ENCODE data around the gene C19orf25. TPM values are rescaled to one million over a fixed set of nuclear protein-coding genes. Genes with fewer than 3 reads are reported as not detected.

C19orf25 gene
- polyA plus RNA-seq, 1 of the 3 experiments (the other 2 are of a cell fraction), result 25.3 TPM

GRCh38 chr19:1505991-1506881 lies 27.2 kb upstream of the C19orf25 start:
- no peak overlapping the region for H3K4me3 ChIP-seq (ENCODE audit: low read depth in 2 of 2, low read length in 1 of 2)
- no peaks in the 10 kb centered on the region for H4K20me1 ChIP-seq (ENCODE audit: insufficient read depth)
- no peaks in the 10 kb centered on the region for H3K9me3 ChIP-seq
- ChIA-PET POLR2A (no interaction called here), CTCF (interaction anchor here (1.1 to 1.2 kb wide), 2 partner anchors 15 to 282 kb away, joined by 3 read pairs; partner anchors contain the start of gene REEP6)
- no peaks in the 10 kb centered on the region for H3K9me2 ChIP-seq
- H2AFZ ChIP-seq (ENCODE audit: low read depth), result no peak overlapping the region
- no peaks in the 10 kb centered on the region for H3K36me3 ChIP-seq (replicated peaks in 1 of 2; ENCODE audit: control insufficient read depth in 1 of 2, insufficient read depth in 2 of 2, low read length in 1 of 2)
- no peaks in the 10 kb centered on the region for H3K79me2 ChIP-seq (ENCODE audit: insufficient read depth)
- H3F3A ChIP-seq (replicated peaks; ENCODE audit: insufficient read depth), result peaks cover 14% of the 10 kb centered on the region
- H3K4me2 ChIP-seq, result no peak overlapping the region
- TF ChIP-seq EP300 (IDR thresholded peaks at IDR 0.05; ENCODE audit: borderline replicate concordance in 1 of 2, low read depth in 1 of 2, low read length in 1 of 2) (no peak), FOXJ3 (CRISPR knock-in tag; IDR thresholded peaks at IDR 0.05) (no peak), YY1 (IDR thresholded peaks at IDR 0.05; ENCODE audit: low read depth) (no peak), TAF1 (IDR thresholded peaks at IDR 0.05; ENCODE audit: borderline replicate concordance, low read depth, low read length) (no peak), POLR2AphosphoS5 (IDR thresholded peaks at IDR 0.05; ENCODE audit: low read depth, low read length) (no peak), USF2 (IDR thresholded peaks at IDR 0.05; ENCODE audit: borderline replicate concordance, low read depth, low read length) (no peak), NFIC (IDR thresholded peaks at IDR 0.05; ENCODE audit: borderline replicate concordance) (no peak)
- H3K27me3 ChIP-seq (ENCODE audit: insufficient read depth), result 0 out of 2 replicates have a peak, but pooled peaks cover 5% of the 10 kb centered on the region
- H3K27ac ChIP-seq (ENCODE audit: low read depth in 2 of 2, low read length in 1 of 2), result no peak overlapping the region
- no peak for DNase-seq
- H3K4me1 ChIP-seq (ENCODE audit: control insufficient read depth in 1 of 2, insufficient read depth in 2 of 2, low read depth in 1 of 2, low read length in 1 of 2), result peaks cover 5 to 15% of the 10 kb centered on the region in 2 experiments; a peak in 2 of 4 replicates
- WGBS (ENCODE audit: low lambda C conversion rate), result 84% methylated on average over 24 of the region's 45 CpGs
- no peak overlapping the region for H3K9ac ChIP-seq

DNA sequence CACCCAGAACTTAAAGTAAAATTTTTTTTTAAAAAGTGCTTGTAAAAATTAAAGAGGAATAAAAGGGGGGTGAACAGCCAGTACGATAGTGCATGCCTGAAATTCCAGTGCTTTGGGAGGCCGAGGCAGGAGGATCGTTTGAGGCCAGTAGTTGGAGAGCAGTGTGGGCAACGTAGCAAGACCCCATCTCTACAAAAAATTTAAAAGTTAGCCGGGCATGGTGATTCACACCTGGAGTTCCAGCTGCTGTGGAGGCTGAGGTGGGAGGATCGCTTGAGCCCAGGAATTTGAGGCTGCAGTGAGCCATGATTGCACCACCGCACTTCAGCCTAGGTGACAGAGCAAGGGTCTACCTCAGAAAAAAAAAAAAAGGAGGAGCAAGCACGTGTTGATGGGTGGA lies 26.0 kb upstream of the C19orf25 start:
- Histone ChIP-seq H3K27ac (ENCODE audit: low read depth in 2 of 2, low read length in 1 of 2) (no peak overlapping the region), H2AFZ (ENCODE audit: low read depth) (no peak overlapping the region), H3K79me2 (ENCODE audit: insufficient read depth) (no peaks in the 10 kb centered on the region), H3K9me3 (no peaks in the 10 kb centered on the region), H3K9me2 (no peaks in the 10 kb centered on the region), H3K9ac (no peak overlapping the region), H3K4me1 (ENCODE audit: control insufficient read depth in 1 of 2, insufficient read depth in 2 of 2, low read depth in 1 of 2, low read length in 1 of 2) (peaks cover 5 to 15% of the 10 kb centered on the region in 2 experiments; a peak in 2 of 4 replicates), H3K27me3 (ENCODE audit: insufficient read depth) (0 out of 2 replicates have a peak, but pooled peaks cover 5% of the 10 kb centered on the region), H3K4me3 (ENCODE audit: low read depth in 2 of 2, low read length in 1 of 2) (no peak overlapping the region), H3K36me3 (replicated peaks in 1 of 2; ENCODE audit: control insufficient read depth in 1 of 2, insufficient read depth in 2 of 2, low read length in 1 of 2) (no peaks in the 10 kb centered on the region), H3F3A (replicated peaks; ENCODE audit: insufficient read depth) (peaks cover 16% of the 10 kb centered on the region), H4K20me1 (ENCODE audit: insufficient read depth) (no peaks in the 10 kb centered on the region), H3K4me2 (no peak overlapping the region)
- TF ChIP-seq FOXJ3 (CRISPR knock-in tag; IDR thresholded peaks at IDR 0.05) (no peak), RAD21 (IDR thresholded peaks at IDR 0.05; ENCODE audit: low read length) (no peak)
- ChIA-PET CTCF (interaction anchor here (0.6 to 2.7 kb wide), 2 partner anchors 13 to 547 kb away, joined by 3 to 23 read pairs; partner anchors contain the start of gene REEP6), POLR2A (interaction anchor here (0.6 to 0.7 kb wide), 2 partner anchors 54 to 740 kb away, joined by 5 read pairs; no protein-coding TSS in a partner anchor)
- 39% methylated on average over 8 of the region's 8 CpGs for WGBS (ENCODE audit: low lambda C conversion rate)
- DNase-seq, result no peak

All from SK-N-SH (cell line).